HepG2 (cell line): Measurements from ENCODE around the gene C1orf35. TPM values are rescaled to one million over a fixed set of nuclear protein-coding genes. Genes with fewer than 3 reads are reported as not detected.

ENCODE experiments used
- ATAC-seq: fragments of 200-7000 bp; cut with Tn5 transposase; 3 replicates; pipeline ENCODE4 v1.9.1; 2020; ENCODE audit warnings: mild to moderate bottlenecking, moderate library complexity
- BruUV-seq: library from RNA; stranded (reverse); fragments of 400-500 nt; replicated peaks from 2 replicates; lab custom pipeline; 2021; lab: Mats Ljungman, UMichigan
- CTCF ChIA-PET: fragments of 300-600 bp; formaldehyde crosslinking; extraction: SDS; loops from one replicate; lab custom pipeline; 2021; ENCODE audit warnings: low total read pairs, inconsistent platforms, low intra/inter-chr PET ratio; lab: Yijun Ruan, JAX
- POLR2A ChIA-PET: fragments of 350-600 bp; sonication (Branson Sonifier 250); formaldehyde crosslinking; loops from one replicate; lab custom pipeline; 2020; ENCODE audit warnings: antibody characterized with exemption, inconsistent platforms; lab: Yijun Ruan, JAX
- DNase-seq: peaks from one replicate; pipeline ENCODE4 v3.0.0-alpha.2; 2015; ENCODE audit warnings: low spot score
- FAIRE-seq: peaks from 3 replicates; lab custom pipeline; 2011; peaks lifted over from hg19 to GRCh38; lab: Jason Lieb, UNC
- H2AFZ ChIP-seq: one replicate; pipeline ENCODE4 v1.6.1; 2011; ENCODE audit warnings: low read length, inconsistent platforms
- H3K27ac ChIP-seq: fragments of 300-600 bp; 3 replicates; pipeline ENCODE4 v1.8.0; 2011; ENCODE audit warnings: mixed run types, mild to moderate bottlenecking, mixed read lengths, low read length, inconsistent platforms; ENCODE audit not compliant: insufficient read depth; ENCODE audit errors: extremely low read length
- H3K27me3 ChIP-seq, 2 experiments: fragments of 200-600 bp in 1 of 2; 2 replicates in 1 of 2; 3 replicates in 1 of 2; pipeline versions ENCODE4 v1.6.0 to v1.8.0; 2011; ENCODE audit warnings: low read length in 2 of 2, mild to moderate bottlenecking in 2 of 2, moderate library complexity in 2 of 2, inconsistent platforms in 1 of 2; ENCODE audit not compliant: insufficient read depth in 2 of 2, control insufficient read depth in 1 of 2
- H3K36me3 ChIP-seq, 2 experiments: fragments of 200-600 bp in 1 of 2; replicated peaks in 1 of 2; 2 replicates in 1 of 2; 3 replicates in 1 of 2; pipeline versions ENCODE4 v1.5.1 to v1.8.0; 2011; ENCODE audit warnings: low read length in 2 of 2, inconsistent platforms in 1 of 2; ENCODE audit not compliant: insufficient read depth in 2 of 2, control insufficient read depth in 1 of 2
- H3K4me1 ChIP-seq: 2 replicates; pipeline ENCODE4 v1.5.1; 2012; ENCODE audit warnings: low read length, inconsistent platforms; ENCODE audit not compliant: insufficient read depth
- H3K4me2 ChIP-seq: 2 replicates; pipeline ENCODE4 v1.6.0; 2011; ENCODE audit warnings: low read depth, low read length, inconsistent platforms
- H3K4me3 ChIP-seq, 3 experiments: fragments of 200-600 bp in 1 of 3; sonication (generic), shearing (Covaris generic) in 1 of 3; replicated peaks in 1 of 3; 2 replicates each; pipeline ENCODE4 v1.5.1; 2011 to 2016; ENCODE audit warnings: low read length in 3 of 3, inconsistent platforms in 2 of 3, low read depth in 2 of 3, mild to moderate bottlenecking in 2 of 3, control low read depth in 1 of 3, mixed read lengths in 1 of 3; ENCODE audit not compliant: insufficient read depth in 1 of 3
- H3K79me2 ChIP-seq: one replicate; pipeline ENCODE4 v1.6.1; 2011; ENCODE audit warnings: low read length, inconsistent platforms; ENCODE audit not compliant: insufficient read depth
- H3K9ac ChIP-seq: 2 replicates; pipeline ENCODE4 v1.6.0; 2011; ENCODE audit warnings: mild to moderate bottlenecking, low read depth, low read length, inconsistent platforms; ENCODE audit not compliant: insufficient read depth
- H3K9me3 ChIP-seq: 2 replicates; pipeline ENCODE4 v1.5.1; 2012; ENCODE audit warnings: mild to moderate bottlenecking, low read length
- H4K20me1 ChIP-seq: 2 replicates; pipeline ENCODE4 v1.6.0; 2011; ENCODE audit warnings: inconsistent platforms, mild to moderate bottlenecking, low read length, moderate library complexity; ENCODE audit not compliant: insufficient read depth
- BORCS8-MEF2B ChIP-seq: sonication (generic); formaldehyde crosslinking; IDR thresholded peaks from 2 replicates; pipeline ENCODE4 v1.8.0; 2022; ENCODE audit warnings: mild to moderate bottlenecking, missing genetic modification reagents
- FOSL2 ChIP-seq: sonication (generic); formaldehyde crosslinking; IDR thresholded peaks from 2 replicates; pipeline ENCODE4 v1.4.0; 2020; ENCODE audit warnings: missing genetic modification reagents
- GZF1 ChIP-seq: sonication (generic); formaldehyde crosslinking; IDR thresholded peaks from 2 replicates; pipeline ENCODE4 v1.5.1; 2020; ENCODE audit warnings: mild to moderate bottlenecking, missing genetic modification reagents
- HNRNPUL1 ChIP-seq: fragments of 200-400 bp; formaldehyde crosslinking; IDR thresholded peaks from 2 replicates; pipeline ENCODE4 v1.6.1; 2017; ENCODE audit warnings: low read depth, mild to moderate bottlenecking, low read length, moderate library complexity
- JDP2 ChIP-seq: sonication (generic); formaldehyde crosslinking; IDR thresholded peaks from 2 replicates; pipeline ENCODE4 v1.8.1; 2022; ENCODE audit warnings: missing genetic modification reagents, borderline replicate concordance
- PHB2 ChIP-seq: fragments of 450-650 bp; IDR thresholded peaks from 2 replicates; pipeline ENCODE4 v1.6.1; 2018; ENCODE audit not compliant: partially characterized antibody
- POLR2AphosphoS2 ChIP-seq: IDR thresholded peaks from 2 replicates; pipeline ENCODE4 v1.6.1; 2011; ENCODE audit warnings: low read depth, low read length, improper control_type of control experiment
- POLR2G ChIP-seq: fragments of 200-400 bp; formaldehyde crosslinking; IDR thresholded peaks from 2 replicates; pipeline ENCODE4 v1.6.1; 2018; ENCODE audit warnings: mild to moderate bottlenecking, low read depth, low read length, moderate library complexity
- RBM22 ChIP-seq: fragments of 200-400 bp; formaldehyde crosslinking; optimal IDR thresholded peaks from 2 replicates; pipeline ENCODE3; 2017; ENCODE audit warnings: mild to moderate bottlenecking, low read length, moderate library complexity
- SP1 ChIP-seq, 2 experiments: fragments of 450-650 bp in 1 of 2; sonication (generic) in 1 of 2; formaldehyde crosslinking in 1 of 2; IDR thresholded peaks; 2 replicates each; pipeline versions ENCODE4 v1.4.0 to v1.6.1; 2016 to 2020; ENCODE audit warnings: missing genetic modification reagents in 1 of 2
- THAP11 ChIP-seq: IDR thresholded peaks from 2 replicates; pipeline ENCODE4 v1.6.1; 2016; ENCODE audit warnings: missing biosample characterization, missing genetic modification reagents
- ZNF326 ChIP-seq: sonication (generic); formaldehyde crosslinking; IDR thresholded peaks from 2 replicates; pipeline ENCODE4 v1.4.0; 2020; ENCODE audit warnings: missing genetic modification reagents, borderline replicate concordance
- ZNF333 ChIP-seq: sonication (generic); formaldehyde crosslinking; IDR thresholded peaks from 2 replicates; pipeline ENCODE4 v1.4.0; 2020; ENCODE audit warnings: mild to moderate bottlenecking, missing genetic modification reagents, borderline replicate concordance
- ZNF768 ChIP-seq: sonication (generic); formaldehyde crosslinking; IDR thresholded peaks from 2 replicates; pipeline ENCODE4 v1.4.0; 2020; ENCODE audit warnings: missing genetic modification reagents
- ZNF839 ChIP-seq: sonication (generic); formaldehyde crosslinking; IDR thresholded peaks from 2 replicates; pipeline ENCODE4 v1.4.0; 2020; ENCODE audit warnings: missing genetic modification reagents, mild to moderate bottlenecking, borderline replicate concordance
- WGBS: methylation state at CpG from one replicate; pipeline ENCODE4 v1.1.6; 2017; ENCODE audit warnings: low lambda C conversion rate; 5-methylcytosine and 5-hydroxymethylcytosine counted together
- in situ Hi-C: cut with HindIII; loops from 2 replicates; pipeline ENCODE4 v1.10.0; 2017; ENCODE audit warnings: low pct_unique_long_range_greater_than_20kb; ENCODE audit not compliant: extremely low pct_ligation_motif_present
- intact Hi-C: fragments of 100-400 bp; cut with micrococcal nuclease; formaldehyde crosslinking; loops from one replicate; pipeline ENCODE4 v1.10.0; 2022; ENCODE audit not compliant: unreplicated experiment
- polyA plus RNA-seq, 8 experiments: library from polyadenylated mRNA; depleted of rRNA in 3 of 8; stranded (reverse) in 7 of 8; unstranded in 1 of 8; fragments of >200 nt; fragmentation: Illumina TruSeq in 4 of 8; extraction: Trizol in 4 of 8; gene quantifications; 2 replicates each; pipeline versions ENCODE4 v1.2.1 to v1.2.3, GENCODE V29; 2011 to 2016; ENCODE audit warnings: low read depth in 4 of 8, missing spikeins in 1 of 8, mixed read lengths in 1 of 8; ENCODE audit not compliant: insufficient read depth in 1 of 8
- total RNA-seq, 5 experiments: library from RNA; depleted of rRNA; stranded (reverse); fragments of >200 nt; fragmentation: Illumina TruSeq; extraction: Trizol; gene quantifications; 2 replicates each; pipeline ENCODE4 v1.2.3, GENCODE V29; 2016; ENCODE audit warnings: low read depth in 1 of 5
- TF ChIP-seq, protein P1 (sequence below): sonication (generic); formaldehyde crosslinking; conservative IDR thresholded peaks from 2 replicates; pipeline ENCODE4 v1.8.0; 2022; ENCODE audit warnings: mild to moderate bottlenecking, moderate library complexity, missing genetic modification reagents
- TF ChIP-seq, protein P2 (sequence below): sonication (generic); formaldehyde crosslinking; IDR thresholded peaks from 2 replicates; pipeline ENCODE4 v1.5.1; 2020; ENCODE audit warnings: mild to moderate bottlenecking, missing genetic modification reagents

Gene C1orf35
- total and polyA plus RNA-seq, 2 of the 13 experiments (the other 11 are each of a cell fraction or from before 2014, with no cell fraction given): 8.1 to 19.3 TPM

DNA sequence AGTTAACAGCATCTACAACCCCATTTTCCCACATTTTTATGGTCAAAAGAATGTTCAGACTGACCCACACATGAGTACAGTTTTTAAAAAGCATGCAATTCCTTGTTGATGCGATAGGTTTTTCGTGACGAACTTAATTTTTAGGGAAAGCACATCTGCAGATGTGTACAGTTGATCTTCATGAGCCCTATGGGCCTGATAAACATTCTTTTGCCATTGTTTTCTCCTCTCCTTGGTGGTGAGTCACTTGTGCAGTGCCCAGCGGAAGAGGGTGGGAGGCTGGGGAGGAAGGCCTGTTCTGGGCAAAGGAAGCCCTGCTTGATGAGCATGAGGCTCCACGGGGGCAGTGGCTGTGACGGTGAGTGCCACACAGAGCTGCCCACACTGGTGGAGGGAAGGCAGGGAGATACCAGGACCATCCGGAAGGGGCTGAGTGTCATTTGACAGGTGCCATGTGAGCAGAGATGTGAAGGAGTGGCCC is 15.3 kb downstream of the C1orf35 start:
- DNase-seq: no peak
- no peaks in the 10 kb centered on the region; a peak in 1 of 5 replicates for H3K27me3 ChIP-seq
- in situ Hi-C loops: no loop called here
- no TSS peak for BruUV-seq
- H3K36me3 ChIP-seq: peaks cover 9 to 62% of the 10 kb centered on the region in 2 experiments
- POLR2A ChIA-PET: interaction anchor here (1.2 kb wide), 1 partner anchor 14 kb away, joined by 3 read pairs; no protein-coding TSS in a partner anchor
- no peak overlapping the region for H3K4me3 ChIP-seq
- FAIRE-seq: no peak
- ATAC-seq: no peak
- H3K9me3 ChIP-seq: peaks cover 6% of the 10 kb centered on the region; the same call in 1 of the 2 replicates
- TF ChIP-seq JDP2: no peak
- TF ChIP-seq POLR2AphosphoS2: peak; percentile 68; the same call in 1 of the 2 replicates
- TF ChIP-seq, protein P1, sequence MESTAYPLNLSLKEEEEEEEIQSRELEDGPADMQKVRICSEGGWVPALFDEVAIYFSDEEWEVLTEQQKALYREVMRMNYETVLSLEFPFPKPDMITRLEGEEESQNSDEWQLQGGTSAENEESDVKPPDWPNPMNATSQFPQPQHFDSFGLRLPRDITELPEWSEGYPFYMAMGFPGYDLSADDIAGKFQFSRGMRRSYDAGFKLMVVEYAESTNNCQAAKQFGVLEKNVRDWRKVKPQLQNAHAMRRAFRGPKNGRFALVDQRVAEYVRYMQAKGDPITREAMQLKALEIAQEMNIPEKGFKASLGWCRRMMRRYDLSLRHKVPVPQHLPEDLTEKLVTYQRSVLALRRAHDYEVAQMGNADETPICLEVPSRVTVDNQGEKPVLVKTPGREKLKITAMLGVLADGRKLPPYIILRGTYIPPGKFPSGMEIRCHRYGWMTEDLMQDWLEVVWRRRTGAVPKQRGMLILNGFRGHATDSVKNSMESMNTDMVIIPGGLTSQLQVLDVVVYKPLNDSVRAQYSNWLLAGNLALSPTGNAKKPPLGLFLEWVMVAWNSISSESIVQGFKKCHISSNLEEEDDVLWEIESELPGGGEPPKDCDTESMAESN: 0 out of 2 replicates have a peak, but pooled peaks have one; percentile 21
- TF ChIP-seq ZNF768: 0 out of 2 replicates have a peak, but pooled peaks have one; percentile 17
- no peak for TF ChIP-seq ZNF839
- TF ChIP-seq GZF1: no peak
- TF ChIP-seq BORCS8-MEF2B: no peak
- TF ChIP-seq POLR2G: no peak
- no peak for TF ChIP-seq SP1 (IDR thresholded peaks at IDR 0.05)
- no peak for TF ChIP-seq SP1 (CRISPR knock-in tag; IDR thresholded peaks at IDR 0.05)
- peak; percentile 85 for TF ChIP-seq RBM22
- TF ChIP-seq FOSL2 (CRISPR knock-in tag): peak; percentile 62
- TF ChIP-seq, protein P2, sequence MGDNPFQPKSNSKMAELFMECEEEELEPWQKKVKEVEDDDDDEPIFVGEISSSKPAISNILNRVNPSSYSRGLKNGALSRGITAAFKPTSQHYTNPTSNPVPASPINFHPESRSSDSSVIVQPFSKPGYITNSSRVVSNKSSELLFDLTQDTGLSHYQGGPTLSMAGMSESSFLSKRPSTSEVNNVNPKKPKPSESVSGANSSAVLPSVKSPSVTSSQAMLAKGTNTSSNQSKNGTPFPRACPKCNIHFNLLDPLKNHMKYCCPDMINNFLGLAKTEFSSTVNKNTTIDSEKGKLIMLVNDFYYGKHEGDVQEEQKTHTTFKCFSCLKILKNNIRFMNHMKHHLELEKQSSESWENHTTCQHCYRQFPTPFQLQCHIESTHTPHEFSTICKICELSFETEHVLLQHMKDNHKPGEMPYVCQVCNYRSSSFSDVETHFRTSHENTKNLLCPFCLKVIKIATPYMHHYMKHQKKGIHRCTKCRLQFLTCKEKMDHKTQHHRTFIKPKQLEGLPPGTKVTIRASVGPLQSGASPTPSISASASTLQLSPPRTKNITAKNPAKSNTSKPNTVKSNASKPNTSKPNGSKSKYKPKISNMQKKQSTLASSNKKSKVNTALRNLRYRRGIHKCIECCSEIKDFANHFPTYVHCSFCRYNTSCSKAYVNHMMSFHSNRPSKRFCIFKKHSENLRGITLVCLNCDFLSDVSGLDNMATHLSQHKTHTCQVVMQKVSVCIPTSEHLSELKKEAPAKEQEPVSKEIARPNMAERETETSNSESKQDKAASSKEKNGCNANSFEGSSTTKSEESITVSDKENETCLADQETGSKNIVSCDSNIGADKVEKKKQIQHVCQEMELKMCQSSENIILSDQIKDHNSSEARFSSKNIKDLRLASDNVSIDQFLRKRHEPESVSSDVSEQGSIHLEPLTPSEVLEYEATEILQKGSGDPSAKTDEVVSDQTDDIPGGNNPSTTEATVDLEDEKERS: no peak
- peak; percentile 85; the same call in 1 of the 2 replicates for TF ChIP-seq ZNF326 (CRISPR knock-in tag)
- TF ChIP-seq HNRNPUL1: no peak
- TF ChIP-seq PHB2: no peak
- TF ChIP-seq ZNF333 (CRISPR knock-in tag): no peak
- no peak for TF ChIP-seq THAP11 (CRISPR knock-in tag)
- H3K27ac ChIP-seq: no peak overlapping the region
- H3K4me2 ChIP-seq: no peak overlapping the region
- intact Hi-C loops: loop anchor here (10.0 kb wide), 1 partner anchor 1153 kb away; no protein-coding TSS in a partner anchor
- peaks cover 100% of the 10 kb centered on the region for H3K79me2 ChIP-seq
- CTCF ChIA-PET: no interaction called here
- H2AFZ ChIP-seq: no peak overlapping the region
- 82% methylated on average over 7 of the region's 7 CpGs for WGBS
- H4K20me1 ChIP-seq: peaks cover 95% of the 10 kb centered on the region
- no peak overlapping the region; the same call in 1 of the 2 replicates for H3K9ac ChIP-seq
- H3K4me1 ChIP-seq: peaks cover 74% of the 10 kb centered on the region
